Karpas-422 (cell line): ENCODE results near the gene PSMA3. TPM values are rescaled to one million over a fixed set of nuclear protein-coding genes. Genes with fewer than 3 reads are reported as not detected.

ENCODE experiments used
- DNase-seq: peaks from one replicate; pipeline ENCODE4 v3.0.0-alpha.2; 2015
- H2AFZ ChIP-seq: fragments of 200-600 bp; sonication (generic); 2 replicates; pipeline ENCODE4 v1.6.1; 2014; ENCODE audit warnings: antibody characterized with exemption, low read length, mixed read lengths
- H3K27ac ChIP-seq: fragments of 200-600 bp; sonication (generic); 2 replicates; pipeline ENCODE4 v1.5.1; 2014; ENCODE audit warnings: mild to moderate bottlenecking, low read length, moderate library complexity
- H3K27me3 ChIP-seq: fragments of 200-600 bp; sonication (generic); 2 replicates; pipeline ENCODE4 v1.6.1; 2014; ENCODE audit warnings: low read length, mixed read lengths
- H3K36me3 ChIP-seq: fragments of 200-600 bp; sonication (generic); 2 replicates; pipeline ENCODE4 v1.6.1; 2014; ENCODE audit warnings: low read length, mixed read lengths; ENCODE audit not compliant: insufficient read depth
- H3K4me1 ChIP-seq: fragments of 200-600 bp; sonication (generic); 2 replicates; pipeline ENCODE4 v1.6.1; 2014; ENCODE audit warnings: mild to moderate bottlenecking, low read length, mixed read lengths
- H3K4me2 ChIP-seq: fragments of 200-600 bp; sonication (generic); 2 replicates; pipeline ENCODE4 v1.6.1; 2014; ENCODE audit warnings: low read length, low read depth, mild to moderate bottlenecking; ENCODE audit not compliant: poor library complexity, severe bottlenecking
- H3K4me3 ChIP-seq: fragments of 200-600 bp; sonication (generic); 2 replicates; pipeline ENCODE4 v1.5.1; 2014; ENCODE audit warnings: mild to moderate bottlenecking, antibody characterized with exemption, low read length, mixed read lengths
- H3K79me2 ChIP-seq: fragments of 200-600 bp; sonication (generic); 2 replicates; pipeline ENCODE4 v1.6.1; 2014; ENCODE audit warnings: mild to moderate bottlenecking, low read length, mixed read lengths
- H3K9ac ChIP-seq: fragments of 200-600 bp; sonication (generic); 2 replicates; pipeline ENCODE4 v1.6.0; 2014; ENCODE audit warnings: low read length
- H3K9me2 ChIP-seq: fragments of 200-600 bp; sonication (generic), shearing (Covaris generic); replicated peaks from 2 replicates; pipeline ENCODE4 v1.6.0; 2014; ENCODE audit warnings: mild to moderate bottlenecking, low read length, moderate library complexity; ENCODE audit not compliant: insufficient read depth
- H3K9me3 ChIP-seq: fragments of 300-700, 200-600 bp; sonication (generic); 2 replicates; pipeline ENCODE4 v1.6.1; 2014; ENCODE audit warnings: low read length, mixed read lengths
- H4K20me1 ChIP-seq: fragments of 200-600 bp; sonication (generic); 2 replicates; pipeline ENCODE4 v1.6.1; 2014; ENCODE audit warnings: mild to moderate bottlenecking, antibody characterized with exemption, low read length, low read depth; ENCODE audit not compliant: insufficient read depth
- total RNA-seq: library from RNA; depleted of rRNA; stranded (reverse); fragments of >200 nt; shearing (Covaris generic); gene quantifications from 2 replicates; pipeline ENCODE4 v1.2.3, GENCODE V29; 2014; ENCODE audit warnings: low replicate concordance

PSMA3 gene
- total RNA-seq, 1 experiment from 2014 or later: 169 TPM

- H3K4me3 ChIP-seq: no peak overlapping the region
- H3K4me1 ChIP-seq: peaks cover 18% of the 10 kb centered on the region
Observed at GRCh38 chr14:58276208-58276607, 31.6 kb downstream of the PSMA3 start.

DNA sequence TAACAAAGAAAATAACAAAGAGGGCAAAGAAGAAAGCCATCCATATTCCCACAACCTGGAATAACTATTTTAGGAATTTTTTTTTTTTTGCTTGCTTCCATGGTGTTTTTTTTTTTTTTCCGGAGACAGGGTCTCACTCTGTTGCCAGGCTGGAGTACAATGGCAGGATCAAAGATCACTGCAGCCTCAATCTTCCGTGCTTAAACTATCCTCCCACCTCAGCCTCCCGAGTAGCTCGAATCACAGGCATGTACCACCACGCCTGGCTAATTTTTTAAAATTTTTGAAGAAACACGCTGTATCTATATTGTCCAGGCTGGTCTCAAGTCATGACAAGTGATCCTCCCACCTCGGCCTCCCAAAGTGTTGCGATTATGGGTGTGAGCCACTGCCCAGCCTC is 33.5 kb downstream of the PSMA3 start:
- no peak for DNase-seq
- Histone ChIP-seq H3K79me2 (peaks cover 100% of the 10 kb centered on the region), H4K20me1 (peaks cover 13% of the 10 kb centered on the region; the same call in 1 of the 2 replicates), H2AFZ (no peak overlapping the region), H3K9me3 (no peaks in the 10 kb centered on the region), H3K4me2 (no peak overlapping the region), H3K36me3 (peaks cover 77% of the 10 kb centered on the region), H3K9ac (no peak overlapping the region), H3K4me1 (peaks cover 14% of the 10 kb centered on the region), H3K4me3 (no peak overlapping the region), H3K9me2 (no peaks in the 10 kb centered on the region), H3K27ac (no peak overlapping the region), H3K27me3 (no peaks in the 10 kb centered on the region)

More at GRCh38 chr14:58276208-58276607, 31.6 kb downstream of the PSMA3 start:
- Histone ChIP-seq H3K36me3 (peaks cover 74% of the 10 kb centered on the region), H4K20me1 (peaks cover 13% of the 10 kb centered on the region; the same call in 1 of the 2 replicates), H3K9me2 (no peaks in the 10 kb centered on the region), H3K9ac (no peak overlapping the region), H3K9me3 (no peaks in the 10 kb centered on the region), H2AFZ (no peak overlapping the region), H3K4me2 (no peak overlapping the region), H3K79me2 (peaks cover 98% of the 10 kb centered on the region), H3K27ac (0 out of 2 replicates have a peak overlapping the region, but pooled peaks have one; percentile 21), H3K27me3 (no peaks in the 10 kb centered on the region)
- DNase-seq: no peak

DNA sequence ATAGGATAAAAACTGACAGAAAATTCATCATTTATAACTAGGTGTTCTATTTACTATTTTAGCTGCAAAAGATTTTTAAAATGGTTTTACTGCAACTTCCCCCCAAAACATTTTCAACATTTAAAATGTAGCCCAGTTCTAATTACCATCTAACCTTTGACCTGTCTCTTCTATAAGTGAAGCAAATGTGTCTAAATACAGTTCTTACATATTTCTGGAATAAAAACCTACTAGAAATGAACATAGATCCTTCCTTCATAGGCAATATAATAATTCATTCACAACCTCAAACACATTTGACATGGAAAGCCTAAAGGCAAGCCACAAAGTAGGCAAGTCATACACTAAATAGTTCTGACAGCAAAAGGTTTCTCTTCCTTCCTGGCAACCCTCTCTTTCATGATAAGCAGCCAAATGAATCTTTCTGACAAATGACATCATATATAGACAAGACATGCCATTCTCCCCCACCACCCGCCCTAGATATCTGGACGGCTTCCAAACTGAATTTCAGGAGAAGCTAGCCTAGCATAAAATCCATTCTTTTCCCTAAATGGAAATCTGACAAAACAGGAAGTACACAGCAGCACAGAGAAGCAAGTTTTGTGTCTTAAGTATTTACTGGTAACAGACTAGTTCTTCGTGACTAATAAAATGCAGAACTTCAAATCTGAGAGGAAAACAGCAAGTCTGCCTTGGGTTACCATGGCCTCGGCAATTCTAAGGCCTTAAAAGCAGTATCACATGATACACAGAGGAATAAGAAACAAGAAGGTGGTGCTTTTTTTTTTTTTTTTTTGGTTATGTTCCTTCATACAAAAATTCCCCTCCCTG is 36.5 kb downstream of the PSMA3 start:
- DNase-seq: no peak
- H3K27ac ChIP-seq: no peak overlapping the region
- peaks cover 13% of the 10 kb centered on the region; the same call in 1 of the 2 replicates for H4K20me1 ChIP-seq
- H3K9ac ChIP-seq: no peak overlapping the region
- no peaks in the 10 kb centered on the region for H3K9me3 ChIP-seq
- H3K4me2 ChIP-seq: no peak overlapping the region
- H3K36me3 ChIP-seq: peaks cover 82% of the 10 kb centered on the region; the same call in 1 of the 2 replicates
- no peaks in the 10 kb centered on the region for H3K9me2 ChIP-seq
- H3K4me1 ChIP-seq: peaks cover 9% of the 10 kb centered on the region
- no peaks in the 10 kb centered on the region for H3K27me3 ChIP-seq
- peaks cover 100% of the 10 kb centered on the region for H3K79me2 ChIP-seq
- H2AFZ ChIP-seq: no peak overlapping the region
- no peak overlapping the region for H3K4me3 ChIP-seq

DNA sequence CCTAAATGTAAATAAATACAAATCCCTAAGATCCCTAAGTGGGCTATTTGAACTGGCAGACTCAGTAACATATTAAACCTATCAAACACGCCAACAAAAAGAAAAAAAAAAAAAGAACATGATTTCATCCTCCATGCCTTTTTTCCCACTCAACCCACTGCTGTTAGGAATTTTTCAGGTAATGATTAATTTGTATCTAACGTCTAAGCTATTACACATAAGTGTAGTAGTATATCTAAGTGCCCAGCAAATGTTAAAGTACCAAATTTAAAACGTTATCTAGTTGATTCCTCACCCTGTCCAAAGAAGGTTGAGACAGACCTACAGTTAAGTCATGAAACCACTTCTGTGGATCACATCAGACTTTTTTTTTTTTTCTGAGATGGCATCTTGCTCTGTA is 37.3 kb downstream of the PSMA3 start:
- Histone ChIP-seq H3K4me2 (no peak overlapping the region), H2AFZ (no peak overlapping the region), H3K9me2 (no peaks in the 10 kb centered on the region), H3K79me2 (peaks cover 99% of the 10 kb centered on the region), H4K20me1 (peaks cover 13% of the 10 kb centered on the region; the same call in 1 of the 2 replicates), H3K4me1 (peaks cover 3% of the 10 kb centered on the region; the same call in 1 of the 2 replicates), H3K4me3 (no peak overlapping the region), H3K36me3 (peaks cover 82% of the 10 kb centered on the region; the same call in 1 of the 2 replicates), H3K27ac (no peak overlapping the region), H3K9ac (no peak overlapping the region), H3K9me3 (no peaks in the 10 kb centered on the region), H3K27me3 (no peaks in the 10 kb centered on the region)
- no peak for DNase-seq

GRCh38 chr14:58282925-58283593 is 38.4 kb downstream of the PSMA3 start:
- Histone ChIP-seq H3K9me3 (no peaks in the 10 kb centered on the region), H3K27me3 (no peaks in the 10 kb centered on the region), H3K4me3 (no peak overlapping the region), H3K9ac (no peak overlapping the region), H3K36me3 (peaks cover 88% of the 10 kb centered on the region; the same call in 1 of the 2 replicates), H3K4me1 (peaks cover 3% of the 10 kb centered on the region; the same call in 1 of the 2 replicates), H2AFZ (no peak overlapping the region), H3K79me2 (peaks cover 99% of the 10 kb centered on the region), H3K27ac (no peak overlapping the region), H3K9me2 (no peaks in the 10 kb centered on the region), H4K20me1 (peaks cover 15% of the 10 kb centered on the region; the same call in 1 of the 2 replicates), H3K4me2 (no peak overlapping the region)
- DNase-seq: no peak

DNA sequence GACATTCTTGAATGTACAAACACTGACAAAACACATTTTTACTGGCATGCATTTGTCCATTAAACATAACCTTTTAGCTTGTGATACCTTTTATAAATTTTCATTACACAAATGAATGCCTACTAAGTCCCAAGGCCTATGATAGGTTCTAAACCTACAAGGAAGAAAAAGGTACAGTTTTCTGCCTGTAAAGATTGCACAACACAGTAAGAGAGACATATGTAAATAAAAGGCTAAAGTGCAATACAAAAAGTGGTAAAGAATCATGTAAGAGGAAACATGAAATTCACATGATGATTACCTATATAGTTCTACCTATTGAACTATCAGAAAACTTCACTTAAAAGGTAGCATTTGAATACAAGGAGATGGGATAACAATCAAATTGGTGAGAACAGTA is 39.1 kb downstream of the PSMA3 start:
- Histone ChIP-seq H3K9me3 (no peaks in the 10 kb centered on the region), H3K9ac (no peak overlapping the region), H3K79me2 (peaks cover 99% of the 10 kb centered on the region), H4K20me1 (peaks cover 13% of the 10 kb centered on the region; the same call in 1 of the 2 replicates), H3K4me1 (peaks cover 3% of the 10 kb centered on the region; the same call in 1 of the 2 replicates), H3K36me3 (peaks cover 90% of the 10 kb centered on the region; the same call in 1 of the 2 replicates), H2AFZ (no peak overlapping the region), H3K9me2 (no peaks in the 10 kb centered on the region), H3K4me2 (no peak overlapping the region), H3K4me3 (no peak overlapping the region), H3K27me3 (no peaks in the 10 kb centered on the region), H3K27ac (no peak overlapping the region)
- DNase-seq: no peak

DNA sequence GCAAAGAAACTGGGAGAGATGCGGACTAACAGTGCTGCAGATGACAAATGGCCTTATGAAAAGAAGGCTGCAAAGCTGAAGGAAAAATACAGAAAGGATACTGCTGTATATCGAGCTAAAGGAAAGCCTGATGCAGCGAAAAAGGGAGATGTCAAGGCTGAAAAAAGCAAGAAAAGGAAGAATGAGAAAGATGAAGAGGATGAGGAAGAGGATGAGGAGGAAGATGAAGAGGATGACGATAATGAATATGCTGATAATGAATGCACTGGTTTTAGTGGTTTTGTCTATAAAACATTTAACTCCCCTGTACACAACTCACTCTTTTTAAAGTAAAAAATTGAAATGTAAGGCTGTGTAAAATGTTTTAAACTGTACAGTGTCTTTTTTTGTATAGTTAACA is 40.5 kb downstream of the PSMA3 start:
- H3K27me3 ChIP-seq: no peaks in the 10 kb centered on the region
- no peak overlapping the region for H3K4me3 ChIP-seq
- peaks cover 3% of the 10 kb centered on the region; the same call in 1 of the 2 replicates for H3K4me1 ChIP-seq
- no peaks in the 10 kb centered on the region for H3K9me3 ChIP-seq
- H4K20me1 ChIP-seq: peaks cover 13% of the 10 kb centered on the region; the same call in 1 of the 2 replicates
- no peak overlapping the region for H2AFZ ChIP-seq
- peaks cover 99% of the 10 kb centered on the region for H3K79me2 ChIP-seq
- no peak overlapping the region for H3K27ac ChIP-seq
- H3K36me3 ChIP-seq: peaks cover 93% of the 10 kb centered on the region; the same call in 1 of the 2 replicates
- no peak for DNase-seq
- H3K9ac ChIP-seq: no peak overlapping the region
- no peaks in the 10 kb centered on the region for H3K9me2 ChIP-seq
- no peak overlapping the region for H3K4me2 ChIP-seq

- H3K9me2 ChIP-seq: no peaks in the 10 kb centered on the region
- no peak overlapping the region for H3K4me2 ChIP-seq
- no peaks in the 10 kb centered on the region for H3K4me1 ChIP-seq
- H3K4me3 ChIP-seq: no peak overlapping the region
- peaks cover 99% of the 10 kb centered on the region for H3K79me2 ChIP-seq
- no peak overlapping the region for H2AFZ ChIP-seq
- 0 out of 2 replicates have a peak, but pooled peaks cover 4% of the 10 kb centered on the region for H4K20me1 ChIP-seq
- no peak overlapping the region for H3K27ac ChIP-seq
- H3K36me3 ChIP-seq: peaks cover 91% of the 10 kb centered on the region
- H3K9me3 ChIP-seq: no peaks in the 10 kb centered on the region
- no peak for DNase-seq
- no peaks in the 10 kb centered on the region for H3K27me3 ChIP-seq
- H3K9ac ChIP-seq: no peak overlapping the region
Observed at GRCh38 chr14:58287607-58288042, 43.0 kb downstream of the PSMA3 start.
